SK-N-SH (cell line): Measurements from ENCODE around the gene SLC8A1. TPM values are rescaled to one million over a fixed set of nuclear protein-coding genes. Genes with fewer than 3 reads are reported as not detected.

Experiments
- CTCF ChIA-PET: fragments of 300-600, 350-600 bp; formaldehyde crosslinking; extraction: SDS; loops from one replicate; lab custom pipeline; 2021; lab: Yijun Ruan, JAX
- POLR2A ChIA-PET: fragments of 350-600 bp; sonication (Branson Sonifier 250); formaldehyde crosslinking; extraction: SDS; loops from one replicate; lab custom pipeline; 2020; ENCODE audit warnings: antibody characterized with exemption, inconsistent platforms; lab: Yijun Ruan, JAX
- DNase-seq: peaks from one replicate; pipeline ENCODE4 v3.0.0; 2012
- H2AFZ ChIP-seq: fragments of 200-600 bp; sonication (generic); 2 replicates; pipeline ENCODE4 v1.8.1; 2016; ENCODE audit warnings: antibody characterized with exemption, mild to moderate bottlenecking, low read depth
- H3F3A ChIP-seq: fragments of 200-600 bp; sonication (generic); replicated peaks from 2 replicates; pipeline ENCODE3; 2016; ENCODE audit warnings: antibody characterized with exemption, mild to moderate bottlenecking; ENCODE audit not compliant: insufficient read depth
- H3K27ac ChIP-seq, 2 experiments: fragments of 200-500 bp in 1 of 2; fragments of 200-600 bp in 1 of 2; sonication (Bioruptor generic) in 1 of 2; sonication (generic), shearing (Covaris generic) in 1 of 2; 2 replicates each; pipeline versions ENCODE4 v1.5.1 to v1.6.1; 2014 to 2016; ENCODE audit warnings: low read depth in 2 of 2, inconsistent platforms in 1 of 2, low read length in 1 of 2, mild to moderate bottlenecking in 1 of 2, mixed read lengths in 1 of 2
- H3K27me3 ChIP-seq: fragments of 200-600 bp; sonication (generic), shearing (Covaris generic); 2 replicates; pipeline ENCODE4 v1.6.1; 2016; ENCODE audit warnings: mixed run types; ENCODE audit not compliant: insufficient read depth
- H3K36me3 ChIP-seq, 2 experiments: fragments of 200-500 bp in 1 of 2; fragments of 200-600 bp in 1 of 2; sonication (Bioruptor generic) in 1 of 2; sonication (generic) in 1 of 2; replicated peaks in 1 of 2; 2 replicates each; pipeline versions ENCODE3 to v1.5.1; 2014 to 2016; ENCODE audit warnings: low read length in 1 of 2, mild to moderate bottlenecking in 1 of 2; ENCODE audit not compliant: insufficient read depth in 2 of 2, control insufficient read depth in 1 of 2
- H3K4me1 ChIP-seq, 2 experiments: fragments of 200-500 bp in 1 of 2; fragments of 200-600 bp in 1 of 2; sonication (Bioruptor generic) in 1 of 2; sonication (generic), shearing (Covaris generic) in 1 of 2; 2 replicates each; pipeline versions ENCODE4 v1.5.1 to v1.6.1; 2014 to 2016; ENCODE audit warnings: low read depth in 1 of 2, low read length in 1 of 2, mixed run types in 1 of 2; ENCODE audit not compliant: insufficient read depth in 2 of 2, control insufficient read depth in 1 of 2
- H3K4me2 ChIP-seq: fragments of 200-600 bp; sonication (generic), shearing (Covaris generic); 2 replicates; pipeline ENCODE4 v1.6.1; 2017; ENCODE audit warnings: mixed run types
- H3K4me3 ChIP-seq, 2 experiments: fragments of 200-500 bp in 1 of 2; fragments of 200-600 bp in 1 of 2; sonication (Bioruptor generic) in 1 of 2; sonication (generic), shearing (Covaris generic) in 1 of 2; 2 replicates each; pipeline versions ENCODE4 v1.5.1 to v1.8.1; 2014 to 2016; ENCODE audit warnings: low read depth in 2 of 2, inconsistent platforms in 1 of 2, low read length in 1 of 2, mild to moderate bottlenecking in 1 of 2, mixed read lengths in 1 of 2, moderate library complexity in 1 of 2
- H3K79me2 ChIP-seq: fragments of 200-600 bp; sonication (generic); 2 replicates; pipeline ENCODE4 v1.8.1; 2017; ENCODE audit warnings: mild to moderate bottlenecking; ENCODE audit not compliant: insufficient read depth
- H3K9ac ChIP-seq: fragments of 200-600 bp; sonication (generic); 2 replicates; pipeline ENCODE4 v1.6.1; 2017; ENCODE audit warnings: mixed run types
- H3K9me2 ChIP-seq: fragments of 200-600 bp; sonication (generic); 2 replicates; pipeline ENCODE4 v1.6.1; 2017; ENCODE audit warnings: mixed run types
- H3K9me3 ChIP-seq: fragments of 200-600 bp; sonication (generic); 2 replicates; pipeline ENCODE4 v1.6.1; 2017; ENCODE audit warnings: mixed run types, mild to moderate bottlenecking, moderate library complexity
- H4K20me1 ChIP-seq: fragments of 200-600 bp; sonication (generic); 2 replicates; pipeline ENCODE4 v1.6.1; 2017; ENCODE audit warnings: mild to moderate bottlenecking, mixed run types; ENCODE audit not compliant: insufficient read depth
- CTCF ChIP-seq: fragments of 200-600 bp; sonication (generic); IDR thresholded peaks from 2 replicates; pipeline ENCODE4 v1.6.1; 2017; ENCODE audit warnings: antibody characterized with exemption, mild to moderate bottlenecking, moderate library complexity
- EZH2phosphoT487 ChIP-seq: fragments of 200-600 bp; sonication (generic); IDR thresholded peaks from 2 replicates; pipeline ENCODE4 v1.6.1; 2017; ENCODE audit warnings: low read depth, mixed run types, mild to moderate bottlenecking, antibody characterized with exemption, moderate library complexity, borderline replicate concordance
- FOSL2 ChIP-seq: IDR thresholded peaks from 2 replicates; pipeline ENCODE4 v1.4.0; 2012; ENCODE audit warnings: low read depth, mild to moderate bottlenecking, moderate library complexity, borderline replicate concordance
- FOXJ3 ChIP-seq: sonication (generic); formaldehyde crosslinking; IDR thresholded peaks from 2 replicates; pipeline ENCODE4 v1.5.1; 2020; ENCODE audit warnings: mild to moderate bottlenecking, missing genetic modification reagents
- GATA2 ChIP-seq: sonication (generic); formaldehyde crosslinking; IDR thresholded peaks from 2 replicates; pipeline ENCODE4 v1.5.0; 2020; ENCODE audit warnings: mild to moderate bottlenecking, missing genetic modification reagents
- IRF3 ChIP-seq: fragments of 150-350 bp; IDR thresholded peaks from 2 replicates; pipeline ENCODE4 v1.6.1; 2016; ENCODE audit warnings: mild to moderate bottlenecking, low read depth, low read length
- JUND ChIP-seq: IDR thresholded peaks from 2 replicates; pipeline ENCODE4 v1.4.0; 2012
- MEF2A ChIP-seq: IDR thresholded peaks from 2 replicates; pipeline ENCODE4 v1.4.0; 2012; ENCODE audit warnings: low read depth, borderline replicate concordance
- MXI1 ChIP-seq: IDR thresholded peaks from 2 replicates; pipeline ENCODE4 v1.6.1; 2012; ENCODE audit warnings: mild to moderate bottlenecking, low read depth, low read length, improper control_type of control experiment
- NFIC ChIP-seq: IDR thresholded peaks from 2 replicates; pipeline ENCODE4 v1.4.0; 2012; ENCODE audit warnings: borderline replicate concordance
- NRF1 ChIP-seq: IDR thresholded peaks from 2 replicates; pipeline ENCODE4 v1.6.1; 2012; ENCODE audit warnings: low read depth, mild to moderate bottlenecking, low read length
- PBX3 ChIP-seq: IDR thresholded peaks from 2 replicates; pipeline ENCODE4; 2012
- TAF1 ChIP-seq: IDR thresholded peaks from 2 replicates; pipeline ENCODE4 v1.6.1; 2012; ENCODE audit warnings: low read depth, mild to moderate bottlenecking, low read length, moderate library complexity, borderline replicate concordance
- TCF12 ChIP-seq: IDR thresholded peaks from 2 replicates; pipeline ENCODE4 v1.4.0; 2012
- TEAD4 ChIP-seq: IDR thresholded peaks from 2 replicates; pipeline ENCODE4 v1.4.0; 2012; ENCODE audit warnings: mild to moderate bottlenecking, borderline replicate concordance; ENCODE audit not compliant: insufficient read depth
- USF2 ChIP-seq: fragments of 150-350 bp; IDR thresholded peaks from 2 replicates; pipeline ENCODE4 v1.6.1; 2017; ENCODE audit warnings: antibody characterized with exemption, low read length, low read depth, borderline replicate concordance
- WGBS: methylation state at CpG from one replicate; pipeline ENCODE4 v1.1.6; 2017; ENCODE audit warnings: low lambda C conversion rate; 5-methylcytosine and 5-hydroxymethylcytosine counted together
- polyA plus RNA-seq, 3 experiments: library from polyadenylated mRNA; depleted of rRNA; stranded (reverse); fragments of >200 nt; gene quantifications; 2 replicates each; pipeline ENCODE4 v1.2.3, GENCODE V29; 2012

The SLC8A1 gene
- polyA plus RNA-seq, 1 of the 3 experiments (the other 2 are of a cell fraction), result 3.2 TPM

GRCh38 chr2:40256008-40256407, 195.9 kb downstream of the SLC8A1 start:
- Histone ChIP-seq H3K9me2 (no peaks in the 10 kb centered on the region), H3K27me3 (no peaks in the 10 kb centered on the region), H3K9ac (no peak overlapping the region), H3K36me3 (no peaks in the 10 kb centered on the region), H4K20me1 (no peaks in the 10 kb centered on the region), H3K4me3 (no peak overlapping the region), H3F3A (no peaks in the 10 kb centered on the region), H3K4me1 (peaks cover 0 to 6% of the 10 kb centered on the region in 2 experiments; a peak in 2 of 4 replicates), H2AFZ (no peak overlapping the region), H3K79me2 (no peaks in the 10 kb centered on the region), H3K27ac (no peak overlapping the region), H3K9me3 (no peaks in the 10 kb centered on the region), H3K4me2 (no peak overlapping the region)
- ChIA-PET POLR2A (no interaction called here), CTCF (interaction anchor here (0.6 kb wide), 1 partner anchor 45 kb away, joined by 3 read pairs; no protein-coding TSS in a partner anchor)
- WGBS, result 90% methylated on average over 6 of the region's 6 CpGs
- DNase-seq, result no peak
- TF ChIP-seq MEF2A (no peak), PBX3 (no peak), IRF3 (no peak), GATA2 (CRISPR knock-in tag) (no peak), NFIC (no peak), EZH2phosphoT487 (no peak), FOXJ3 (CRISPR knock-in tag) (no peak), USF2 (no peak), JUND (no peak), TCF12 (no peak), MXI1 (no peak), CTCF (no peak), TEAD4 (no peak), TAF1 (no peak), NRF1 (no peak), FOSL2 (no peak)
